T-helper 9 cell (primary cell): ENCODE results near the gene BIRC7.
"Not testable (repeated sequence)": the region's sequence is repeated elsewhere in the genome, so short reads cannot be mapped to it uniquely, and the experiment has no call there.

ENCODE experiments used
- DNase-seq: peaks from one replicate; pipeline ENCODE4 v3.0.0-alpha.2; 2020

BIRC7 gene

GRCh38 chr20:63249891-63250290, 14.2 kb downstream of the BIRC7 start:
- DNase-seq: no peak

- not testable (repeated sequence) for DNase-seq
These were observed 15.6 kb downstream of the BIRC7 start for GRCh38 chr20:63251350-63251749.

- DNase-seq: no peak
These were observed 16.6 kb downstream of the BIRC7 start for GRCh38 chr20:63252284-63252711.

- DNase-seq: no peak
These were observed 17.3 kb downstream of the BIRC7 start for GRCh38 chr20:63253065-63253437.

- DNase-seq: no peak
These were observed 17.9 kb downstream of the BIRC7 start for GRCh38 chr20:63253438-63254231.

- DNase-seq: no peak
These were observed 18.5 kb downstream of the BIRC7 start, which contains the start of gene NKAIN4 for GRCh38 chr20:63254232-63254605. TSS of gene NKAIN4 (minus strand) at chr20:63254463. CDS start at chr20:63254450, 13 bp downstream.

GRCh38 chr20:63254606-63255384, 19.1 kb downstream of the BIRC7 start:
- no peak for DNase-seq

- no peak for DNase-seq
These were observed 20.4 kb downstream of the BIRC7 start for GRCh38 chr20:63255931-63256704.

- DNase-seq: no peak
These were observed 21.2 kb downstream of the BIRC7 start for GRCh38 chr20:63256954-63257353.

- DNase-seq: no peak
These were observed 21.9 kb downstream of the BIRC7 start for GRCh38 chr20:63257629-63258028.

- no peak for DNase-seq
These were observed 23.1 kb downstream of the BIRC7 start for GRCh38 chr20:63258781-63259180.

GRCh38 chr20:63259734-63260460, 24.2 kb downstream of the BIRC7 start:
- DNase-seq: no peak

GRCh38 chr20:63260521-63260920, 24.8 kb downstream of the BIRC7 start:
- DNase-seq: no peak

- DNase-seq: no peak
These were observed 25.5 kb downstream of the BIRC7 start for GRCh38 chr20:63261060-63261794.

- DNase-seq: no peak
These were observed 26.3 kb downstream of the BIRC7 start for GRCh38 chr20:63261795-63262528.

GRCh38 chr20:63262836-63263235, 27.1 kb downstream of the BIRC7 start:
- no peak for DNase-seq

- DNase-seq: no peak
These were observed 28.3 kb downstream of the BIRC7 start for GRCh38 chr20:63264000-63264399.

- DNase-seq: no peak
These were observed 28.8 kb downstream of the BIRC7 start for GRCh38 chr20:63264519-63264918.

- no peak for DNase-seq
These were observed 30.3 kb downstream of the BIRC7 start for GRCh38 chr20:63265891-63266515.

GRCh38 chr20:63267691-63268090, 32.0 kb downstream of the BIRC7 start:
- no peak for DNase-seq

- DNase-seq: no peak
These were observed 32.6 kb downstream of the BIRC7 start for GRCh38 chr20:63268256-63268655.
